ENCODE measurements around the gene LDB1.

Gene LDB1

DNA sequence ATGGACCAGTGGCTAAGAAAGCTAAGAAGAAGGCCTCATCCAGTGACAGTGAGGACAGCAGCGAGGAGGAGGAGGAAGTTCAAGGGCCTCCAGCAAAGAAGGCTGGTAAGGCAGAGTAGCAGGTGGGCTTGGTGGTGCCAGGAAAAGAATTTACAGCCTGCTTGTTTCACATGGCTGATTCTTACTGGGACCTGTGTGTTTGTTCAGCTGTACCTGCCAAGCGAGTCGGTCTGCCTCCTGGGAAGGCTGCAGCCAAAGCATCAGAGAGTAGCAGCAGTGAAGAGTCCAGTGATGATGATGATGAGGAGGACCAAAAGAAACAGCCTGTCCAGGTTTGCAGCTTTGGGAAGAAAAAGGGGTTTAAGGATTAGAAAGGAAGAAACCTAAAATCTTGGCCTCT is 37.1 kb upstream of the LDB1 start:
- no peak for DNase-seq (ENCODE audit: extremely low spot score)
- POLR2A ChIA-PET = interaction anchor here (1.1 kb wide), 1 partner anchor 12 kb away, joined by 4 read pairs; no protein-coding TSS in a partner anchor
- TF ChIP-seq ELF4 (IDR thresholded peaks at IDR 0.05) (no peak), BHLHE40 (IDR thresholded peaks at IDR 0.05; ENCODE audit: borderline replicate concordance) (no peak), LEF1 (IDR thresholded peaks at IDR 0.05; ENCODE audit: borderline replicate concordance) (no peak), CTBP1 (IDR thresholded peaks at IDR 0.05; ENCODE audit: borderline replicate concordance) (no peak), SP1 (IDR thresholded peaks at IDR 0.05) (no peak), NFRKB (IDR thresholded peaks at IDR 0.05) (no peak)

DNA sequence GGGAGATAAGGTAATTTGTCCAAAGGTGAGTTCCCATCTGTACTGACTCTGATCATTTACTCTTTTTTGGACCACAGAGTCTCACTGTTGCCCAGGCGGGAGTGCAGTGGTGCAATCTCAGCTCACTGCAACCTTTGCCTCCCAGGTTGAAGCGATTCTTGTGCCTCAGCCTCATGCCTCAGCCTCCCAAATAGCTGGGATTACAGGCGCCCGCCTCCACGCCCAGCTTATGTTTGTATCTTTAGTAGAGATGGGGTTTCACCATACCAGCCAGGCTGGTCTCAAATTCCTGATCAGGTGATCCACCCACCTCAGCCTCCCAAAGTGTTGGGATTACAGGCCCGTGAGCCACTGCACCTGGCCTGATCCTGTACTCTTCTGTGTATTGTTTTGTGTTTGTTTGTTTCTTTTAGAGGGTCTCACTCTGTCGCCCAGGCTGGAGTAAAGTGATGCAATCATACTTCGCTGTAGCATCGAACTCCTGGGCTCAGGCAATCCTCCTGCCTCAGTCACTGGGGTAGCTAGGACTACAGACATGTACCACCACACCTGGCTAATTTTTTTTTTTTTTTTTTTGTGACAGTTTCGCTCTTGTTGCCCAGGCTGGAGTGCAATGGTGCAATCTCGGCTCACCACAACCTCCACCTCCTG is 34.4 kb upstream of the LDB1 start:
- ChIA-PET POLR2A (no interaction called here), CTCF (no interaction called here)
- TF ChIP-seq ELF4 (IDR thresholded peaks at IDR 0.05) (no peak), FOXA1 (IDR thresholded peaks at IDR 0.05) (no peak), LEF1 (IDR thresholded peaks at IDR 0.05; ENCODE audit: borderline replicate concordance) (no peak), NFRKB (IDR thresholded peaks at IDR 0.05) (no peak), SUZ12 (IDR thresholded peaks at IDR 0.05) (no peak), SP1 (IDR thresholded peaks at IDR 0.05) (no peak), L3MBTL2 (conservative IDR thresholded peaks at IDR 0.05) (no peak), CTBP1 (IDR thresholded peaks at IDR 0.05; ENCODE audit: borderline replicate concordance) (no peak), ARNT (IDR thresholded peaks at IDR 0.05) (no peak), FOXK2 (IDR thresholded peaks at IDR 0.05) (no peak), TARDBP (IDR thresholded peaks at IDR 0.05) (no peak), ZNF384 (IDR thresholded peaks at IDR 0.05) (no peak), FOXM1 (IDR thresholded peaks at IDR 0.05; ENCODE audit: borderline replicate concordance) (no peak), BHLHE40 (IDR thresholded peaks at IDR 0.05; ENCODE audit: borderline replicate concordance) (no peak), HDGF (IDR thresholded peaks at IDR 0.05; ENCODE audit: borderline replicate concordance) (no peak)
- TF ChIP-seq, protein P1, sequence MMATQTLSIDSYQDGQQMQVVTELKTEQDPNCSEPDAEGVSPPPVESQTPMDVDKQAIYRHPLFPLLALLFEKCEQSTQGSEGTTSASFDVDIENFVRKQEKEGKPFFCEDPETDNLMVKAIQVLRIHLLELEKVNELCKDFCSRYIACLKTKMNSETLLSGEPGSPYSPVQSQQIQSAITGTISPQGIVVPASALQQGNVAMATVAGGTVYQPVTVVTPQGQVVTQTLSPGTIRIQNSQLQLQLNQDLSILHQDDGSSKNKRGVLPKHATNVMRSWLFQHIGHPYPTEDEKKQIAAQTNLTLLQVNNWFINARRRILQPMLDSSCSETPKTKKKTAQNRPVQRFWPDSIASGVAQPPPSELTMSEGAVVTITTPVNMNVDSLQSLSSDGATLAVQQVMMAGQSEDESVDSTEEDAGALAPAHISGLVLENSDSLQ (IDR thresholded peaks at IDR 0.05) = no peak
- DNase-seq (ENCODE audit: extremely low spot score) = no peak

More for the DNA sequence above, 37.1 kb upstream of the LDB1 start:
- CTCF ChIA-PET = interaction anchor here (1.3 kb wide), 1 partner anchor 12 kb away, joined by 3 read pairs; no protein-coding TSS in a partner anchor

DNA sequence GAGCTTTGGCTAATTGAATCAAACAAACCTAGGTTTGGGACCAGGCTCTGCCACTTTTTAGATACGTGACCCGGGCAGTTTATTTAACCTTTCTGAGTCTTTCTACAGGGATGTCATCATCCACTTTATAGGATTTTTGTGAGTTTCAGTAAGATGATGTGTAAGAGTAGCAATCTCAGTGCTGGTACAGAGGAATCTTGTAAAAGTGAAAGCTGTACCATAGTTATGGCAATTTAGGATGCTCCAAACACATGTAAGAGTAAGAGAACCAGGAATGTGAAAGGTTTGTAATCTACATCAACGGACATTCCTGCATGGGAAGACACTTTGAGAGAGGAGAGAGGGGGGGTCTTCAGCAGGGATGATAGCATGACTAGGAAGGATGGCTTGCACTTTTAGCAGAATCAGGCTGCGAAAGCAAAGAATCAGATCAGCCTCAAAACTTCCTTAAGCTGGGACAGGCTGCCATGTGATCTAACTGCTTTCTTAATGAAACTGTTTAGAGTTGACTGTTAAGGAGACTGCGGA is 33.0 kb upstream of the LDB1 start:
- CTCF ChIA-PET = interaction anchor here (0.6 kb wide), 1 partner anchor 525 kb away, joined by 3 read pairs; no protein-coding TSS in a partner anchor
- POLR2A ChIA-PET = interaction anchor here (1.0 to 1.2 kb wide), 2 partner anchors 17 to 21 kb away, joined by 4 read pairs; no protein-coding TSS in a partner anchor
- DNase-seq (ENCODE audit: extremely low spot score) = no peak
- TF ChIP-seq, protein P1 (IDR thresholded peaks at IDR 0.05) = no peak
- no peak for TF ChIP-seq L3MBTL2 (conservative IDR thresholded peaks at IDR 0.05)
- no peak for TF ChIP-seq BHLHE40 (IDR thresholded peaks at IDR 0.05; ENCODE audit: borderline replicate concordance)
- no peak for TF ChIP-seq CTBP1 (IDR thresholded peaks at IDR 0.05; ENCODE audit: borderline replicate concordance)
- no peak for TF ChIP-seq FOXM1 (IDR thresholded peaks at IDR 0.05; ENCODE audit: borderline replicate concordance)

DNA sequence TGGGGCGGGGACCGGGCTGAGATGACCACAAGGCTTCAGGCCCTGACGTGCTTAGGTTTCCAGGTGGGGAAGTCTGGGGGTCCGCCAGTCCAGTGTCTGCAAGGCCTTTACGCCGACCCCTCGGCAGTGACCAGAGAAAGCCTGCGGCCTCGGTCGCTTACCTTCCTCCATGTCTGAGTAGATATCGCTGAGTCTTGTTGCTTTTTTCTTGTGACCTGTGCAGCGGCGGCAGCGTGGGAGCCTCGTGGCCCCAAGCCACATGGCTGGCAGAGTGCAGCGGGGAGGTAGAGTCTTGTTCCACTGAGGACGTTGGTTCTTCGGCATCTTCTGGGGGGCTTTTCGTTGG is 32.4 kb upstream of the LDB1 start:
- peak; percentile 44 for DNase-seq (ENCODE audit: extremely low spot score)
- CTCF ChIA-PET = interaction anchor here (0.9 kb wide), 1 partner anchor 17 kb away, joined by 7 read pairs; no protein-coding TSS in a partner anchor
- POLR2A ChIA-PET = interaction anchor here (1.0 to 2.0 kb wide), 9 partner anchors 8 to 37 kb away, joined by 3 to 8 read pairs (median 5); no protein-coding TSS in a partner anchor

DNA sequence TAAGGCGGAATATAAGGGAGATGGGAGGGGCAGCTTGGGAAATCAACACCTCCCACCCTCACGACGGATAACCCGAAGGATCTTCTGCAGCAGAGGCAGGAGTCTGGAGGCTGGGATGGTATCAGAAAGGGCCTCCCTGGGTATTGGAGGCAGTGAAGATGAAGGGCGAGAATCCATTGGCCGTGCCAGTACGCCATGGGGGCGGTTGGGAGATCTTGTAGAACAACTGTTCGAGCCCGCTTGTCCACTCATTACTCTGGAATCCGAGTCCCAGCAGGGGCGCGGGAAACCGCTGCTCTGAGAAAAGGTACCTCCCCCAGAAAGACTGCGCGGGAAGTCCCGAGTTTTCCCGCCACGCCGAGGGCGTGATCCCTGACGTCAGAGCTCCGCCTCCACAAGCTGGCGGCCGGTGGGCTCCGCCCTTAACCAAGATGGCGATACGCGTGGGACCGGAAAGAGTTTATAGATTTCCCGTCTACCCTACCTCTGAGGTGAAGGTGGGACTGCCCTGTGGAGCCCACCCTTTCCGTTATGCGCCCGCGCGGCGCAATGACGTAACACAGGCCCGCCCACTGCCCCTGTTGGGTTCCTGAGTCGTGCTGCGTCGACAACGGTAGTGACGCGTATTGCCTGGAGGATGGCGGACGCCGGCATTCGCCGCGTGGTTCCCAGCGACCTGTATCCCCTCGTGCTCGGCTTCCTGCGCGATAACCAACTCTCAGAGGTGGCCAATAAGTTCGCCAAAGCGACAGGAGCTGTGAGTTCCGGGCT is 31.8 kb upstream of the LDB1 start, which contains the start of gene NOLC1:
Gene NOLC1 (plus strand): TSS at position 616 of the 771 bp plus-strand sequence. CDS start 22 bp downstream, at position 638.
- ChIA-PET POLR2A (interaction anchor here (0.6 to 2.0 kb wide), 12 partner anchors 9 to 37 kb away, joined by 3 to 8 read pairs (median 5); partner anchors contain the start of gene PPRC1), CTCF (interaction anchor here (0.9 kb wide), 1 partner anchor 18 kb away, joined by 7 read pairs; no protein-coding TSS in a partner anchor)
- TF ChIP-seq SUZ12 (IDR thresholded peaks at IDR 0.05) = no peak
- peak; percentile 3; the same call in 1 of the 2 replicates for TF ChIP-seq L3MBTL2 (conservative IDR thresholded peaks at IDR 0.05)
- peak; percentile 82; the same call in 1 of the 2 replicates for TF ChIP-seq CTBP1 (IDR thresholded peaks at IDR 0.05; ENCODE audit: borderline replicate concordance)
- peak; percentile 81 for TF ChIP-seq ELF4 (IDR thresholded peaks at IDR 0.05)
- TF ChIP-seq, protein P1 (IDR thresholded peaks at IDR 0.05) = no peak; the same call in 1 of the 2 replicates
- TF ChIP-seq SP1 (IDR thresholded peaks at IDR 0.05) = peak; percentile 71; the same call in 1 of the 2 replicates
- no peak for TF ChIP-seq FOXA1 (IDR thresholded peaks at IDR 0.05)
- DNase-seq (ENCODE audit: extremely low spot score) = peak; percentile 99

More for the DNA sequence above, 32.4 kb upstream of the LDB1 start:
- no peak for TF ChIP-seq SP1 (IDR thresholded peaks at IDR 0.05)
- no peak for TF ChIP-seq ZNF384 (IDR thresholded peaks at IDR 0.05)
- TF ChIP-seq ELF4 (IDR thresholded peaks at IDR 0.05) = no peak
- TF ChIP-seq L3MBTL2 (conservative IDR thresholded peaks at IDR 0.05) = peak; percentile 90
- TF ChIP-seq TARDBP (IDR thresholded peaks at IDR 0.05) = no peak
- TF ChIP-seq FOXK2 (IDR thresholded peaks at IDR 0.05) = no peak
